AG10803 (cell line): Measurements from ENCODE around the gene TMEM82.

Experiments used
- DNase-seq: peaks from one replicate; pipeline ENCODE4 v3.0.0; 2010; ENCODE audit warnings: low read depth
- H3K4me3 ChIP-seq: 2 replicates; pipeline ENCODE4 v1.5.1; 2011; ENCODE audit warnings: mild to moderate bottlenecking, low read length, control low read depth
- TF ChIP-seq, protein P1 (sequence below): conservative IDR thresholded peaks from 2 replicates; pipeline ENCODE4 v1.5.1; 2011; ENCODE audit warnings: mild to moderate bottlenecking, low read length, control low read depth, inconsistent platforms

The TMEM82 gene

GRCh38 chr1:15702722-15703550 is 39.4 kb upstream of the TMEM82 start:
- peak; percentile 32 for DNase-seq
- H3K4me3 ChIP-seq: peak overlapping the region; percentile 8
- TF ChIP-seq, protein P1, sequence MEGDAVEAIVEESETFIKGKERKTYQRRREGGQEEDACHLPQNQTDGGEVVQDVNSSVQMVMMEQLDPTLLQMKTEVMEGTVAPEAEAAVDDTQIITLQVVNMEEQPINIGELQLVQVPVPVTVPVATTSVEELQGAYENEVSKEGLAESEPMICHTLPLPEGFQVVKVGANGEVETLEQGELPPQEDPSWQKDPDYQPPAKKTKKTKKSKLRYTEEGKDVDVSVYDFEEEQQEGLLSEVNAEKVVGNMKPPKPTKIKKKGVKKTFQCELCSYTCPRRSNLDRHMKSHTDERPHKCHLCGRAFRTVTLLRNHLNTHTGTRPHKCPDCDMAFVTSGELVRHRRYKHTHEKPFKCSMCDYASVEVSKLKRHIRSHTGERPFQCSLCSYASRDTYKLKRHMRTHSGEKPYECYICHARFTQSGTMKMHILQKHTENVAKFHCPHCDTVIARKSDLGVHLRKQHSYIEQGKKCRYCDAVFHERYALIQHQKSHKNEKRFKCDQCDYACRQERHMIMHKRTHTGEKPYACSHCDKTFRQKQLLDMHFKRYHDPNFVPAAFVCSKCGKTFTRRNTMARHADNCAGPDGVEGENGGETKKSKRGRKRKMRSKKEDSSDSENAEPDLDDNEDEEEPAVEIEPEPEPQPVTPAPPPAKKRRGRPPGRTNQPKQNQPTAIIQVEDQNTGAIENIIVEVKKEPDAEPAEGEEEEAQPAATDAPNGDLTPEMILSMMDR: peak; percentile 39

- peak; percentile 91 for DNase-seq
- peak overlapping the region; percentile 39 for H3K4me3 ChIP-seq
- TF ChIP-seq, protein P1: no peak
Measured at GRCh38 chr1:15703562-15703961, 38.7 kb upstream of the TMEM82 start.

- DNase-seq: no peak
- no peak overlapping the region for H3K4me3 ChIP-seq
- TF ChIP-seq, protein P1: no peak
Measured at GRCh38 chr1:15704526-15705183, 37.6 kb upstream of the TMEM82 start.

DNA sequence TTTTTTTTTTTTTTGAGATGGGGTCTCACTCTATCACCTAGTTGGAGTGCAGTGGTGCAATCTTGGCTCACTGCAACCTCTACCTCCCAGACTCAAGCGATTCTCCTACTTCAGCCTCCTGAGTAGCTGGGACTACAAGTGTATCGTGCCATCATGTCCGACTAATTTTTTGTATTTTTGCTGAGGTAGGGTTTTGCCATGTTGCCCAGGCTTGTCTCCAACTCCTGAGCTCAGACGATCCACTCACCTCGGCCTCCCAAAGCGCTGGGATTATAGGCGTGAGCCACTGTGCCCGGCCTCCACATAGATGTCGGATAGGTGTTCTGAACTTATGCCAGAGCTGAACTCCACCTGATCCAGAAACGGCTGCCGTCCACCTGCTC is 37.1 kb upstream of the TMEM82 start:
- no peak overlapping the region for H3K4me3 ChIP-seq
- DNase-seq: no peak
- TF ChIP-seq, protein P1: no peak

GRCh38 chr1:15706751-15707150 is 35.5 kb upstream of the TMEM82 start:
- TF ChIP-seq, protein P1: no peak
- no peak for DNase-seq
- no peak overlapping the region for H3K4me3 ChIP-seq

- no peak for DNase-seq
- TF ChIP-seq, protein P1: no peak
Measured at GRCh38 chr1:15707239-15707925, 34.9 kb upstream of the TMEM82 start.

More at GRCh38 chr1:15707239-15707925, 34.9 kb upstream of the TMEM82 start:
- H3K4me3 ChIP-seq: no peak overlapping the region
